A549 treated with CpdA at 1 μM for 4 hours (cell line): ENCODE results near the gene POPDC3. TPM values are rescaled to one million over a fixed set of nuclear protein-coding genes. Genes with fewer than 3 reads are reported as not detected.

ENCODE experiments used
- total RNA-seq: library from RNA; stranded (reverse); fragments of 200-300 nt; extraction: Qiagen RNA extraction; gene quantifications from 5 replicates; pipeline ENCODE4 v1.2.3, GENCODE V29; 2022; ENCODE audit warnings: low read depth

POPDC3 gene
- total RNA-seq: 27.3 to 30.5 TPM (median 30.1 TPM) in 5 replicates

GRCh38 chr6:105179244-105180065 lies at the start of gene POPDC3:
Gene POPDC3 (minus strand): TSS chr6:105180014. CDS start chr6:105161909, 18,105 bp downstream.

Other genes starting within 250 kb of the POPDC3 start
- 1.2 to 2.1 TPM (median 1.5 TPM) in 5 replicates for gene LIN28B, start 222.9 kb downstream of the POPDC3 start, total RNA-seq
- gene PREP, start 223.1 kb upstream of the POPDC3 start, total RNA-seq: 33.7 to 39.4 TPM (median 36.0 TPM) in 5 replicates